Epithelial cell of esophagus (primary cell): Measurements from ENCODE around the gene EEPD1.
"Not testable (repeated sequence)": the region's sequence is repeated elsewhere in the genome, so short reads cannot be mapped to it uniquely, and the experiment has no call there.

Source experiments
- DNase-seq: peaks from one replicate; pipeline ENCODE4 v3.0.0; 2010; ENCODE audit warnings: low read depth
- H3K4me3 ChIP-seq: 2 replicates; pipeline ENCODE4 v1.5.1; 2011; ENCODE audit warnings: mild to moderate bottlenecking, low read length, control low read depth
- CTCF ChIP-seq: IDR thresholded peaks from 2 replicates; pipeline ENCODE4 v1.5.1; 2011; ENCODE audit warnings: low read depth, mild to moderate bottlenecking, low read length, control low read depth, inconsistent platforms; ENCODE audit not compliant: insufficient read depth; ENCODE audit errors: missing control alignments

Gene EEPD1

GRCh38 chr7:36315309-36315944 is 162.4 kb downstream of the EEPD1 start:
- TF ChIP-seq CTCF: no peak
- H3K4me3 ChIP-seq: no peak overlapping the region
- no peak for DNase-seq

- TF ChIP-seq CTCF: no peak
- DNase-seq: no peak
- no peak overlapping the region for H3K4me3 ChIP-seq
These were observed 163.3 kb downstream of the EEPD1 start for GRCh38 chr7:36316319-36316718.

- H3K4me3 ChIP-seq: no peak overlapping the region
- no peak for DNase-seq
- no peak for TF ChIP-seq CTCF
These were observed 164.2 kb downstream of the EEPD1 start for GRCh38 chr7:36317276-36317675.

GRCh38 chr7:36318116-36318515 is 165.1 kb downstream of the EEPD1 start:
- no peak for DNase-seq
- H3K4me3 ChIP-seq: no peak overlapping the region
- TF ChIP-seq CTCF: no peak

GRCh38 chr7:36321284-36321683 is 168.2 kb downstream of the EEPD1 start:
- H3K4me3 ChIP-seq, DNase-seq: not testable (repeated sequence)

GRCh38 chr7:36336390-36336789 is 183.3 kb downstream of the EEPD1 start:
- no peak for DNase-seq
- TF ChIP-seq CTCF: no peak
- H3K4me3 ChIP-seq: no peak overlapping the region

GRCh38 chr7:36338256-36338655 is 185.2 kb downstream of the EEPD1 start:
- no peak overlapping the region for H3K4me3 ChIP-seq
- DNase-seq: no peak
- TF ChIP-seq CTCF: no peak

- no peak overlapping the region for H3K4me3 ChIP-seq
- TF ChIP-seq CTCF: no peak
- no peak for DNase-seq
These were observed 190.5 kb downstream of the EEPD1 start for GRCh38 chr7:36343548-36343947.
